ENCODE measurements around the gene UTY.

UTY gene

DNA sequence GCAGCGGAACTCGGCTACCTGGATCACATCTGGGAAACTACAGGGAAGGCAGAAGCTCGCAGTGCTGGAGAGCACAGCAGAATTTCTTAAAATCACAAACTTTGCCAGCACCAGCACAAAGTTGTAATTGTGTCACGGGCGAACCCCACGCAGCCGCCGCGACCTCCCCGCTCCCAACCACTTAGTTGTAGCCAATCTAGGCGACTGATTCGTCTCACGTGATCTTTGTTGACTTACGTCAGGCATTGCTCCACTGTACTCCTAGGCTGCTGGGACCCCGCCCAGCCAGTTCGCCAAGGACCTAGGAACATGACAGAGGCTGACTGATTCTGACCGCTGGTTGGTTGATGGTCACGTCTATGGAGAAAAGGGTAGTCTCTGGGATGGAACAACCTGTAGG lies at the start of gene UTY:
Gene UTY (minus strand): TSS at position 206 of the 400 bp plus-strand sequence. CDS start 368 bp downstream, outside the sequence.
- DNase-seq (ENCODE audit: low read depth, low spot score): no peak

DNA sequence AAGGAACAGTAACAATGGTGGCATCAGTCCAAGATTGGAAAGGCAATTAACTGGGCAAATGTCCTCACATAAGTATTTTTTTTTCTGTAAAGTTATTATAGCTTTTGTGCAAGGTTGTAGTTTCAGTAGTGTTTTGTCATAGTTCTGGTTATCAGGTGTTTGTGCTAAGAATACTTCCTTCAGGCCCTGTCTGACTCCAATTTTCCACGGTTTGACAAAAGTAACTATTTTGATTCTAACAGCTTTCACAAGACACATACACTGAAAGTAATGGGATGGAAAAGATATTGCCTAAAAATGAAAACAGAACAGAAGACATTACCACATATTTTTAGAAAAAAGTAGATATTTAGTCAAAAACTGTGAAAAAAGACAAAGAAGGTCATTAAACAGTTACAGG lies 40.6 kb upstream of the UTY start:
- DNase-seq (ENCODE audit: low read depth, low spot score): no peak

DNA sequence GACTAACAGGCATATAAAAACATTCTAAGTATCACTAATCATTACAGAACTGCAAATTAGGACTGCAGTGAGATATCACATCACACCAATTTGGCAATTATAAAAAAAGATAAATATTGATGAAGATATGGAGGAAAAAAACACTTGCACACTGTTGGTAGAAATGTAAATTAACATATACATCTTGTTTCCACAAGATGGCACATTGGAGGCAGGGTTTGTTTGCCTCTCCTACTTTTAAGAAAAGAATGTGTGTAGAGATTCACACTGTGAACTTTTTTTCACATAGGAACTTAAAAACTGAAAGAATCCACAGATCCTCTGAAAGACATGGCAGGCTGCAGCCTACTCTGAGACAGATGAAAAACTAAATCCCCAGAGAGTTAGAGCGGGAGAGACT lies 21.4 kb upstream of the UTY start:
- no peak for DNase-seq (ENCODE audit: low read depth, low spot score)

DNA sequence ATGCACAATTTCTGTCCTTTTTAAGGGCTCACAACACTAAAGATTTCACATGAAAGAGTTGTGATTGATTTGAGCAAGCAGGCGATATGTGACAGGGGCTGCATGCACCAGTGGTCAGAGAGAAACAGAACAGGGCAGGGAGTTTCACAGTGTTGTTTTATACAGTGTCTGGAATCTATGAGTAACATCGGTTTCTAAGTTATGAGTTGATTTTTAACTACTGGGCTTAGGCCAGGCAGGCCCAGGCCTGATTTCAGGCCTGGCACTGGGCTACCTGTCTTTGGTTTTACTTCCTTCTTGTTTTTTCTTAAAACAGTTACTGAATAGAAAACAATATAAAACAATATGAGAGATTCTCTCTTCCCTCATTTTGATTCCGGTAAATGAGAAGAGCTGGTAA lies 13.9 kb upstream of the UTY start:
- no peak for DNase-seq (ENCODE audit: low read depth, low spot score)

DNA sequence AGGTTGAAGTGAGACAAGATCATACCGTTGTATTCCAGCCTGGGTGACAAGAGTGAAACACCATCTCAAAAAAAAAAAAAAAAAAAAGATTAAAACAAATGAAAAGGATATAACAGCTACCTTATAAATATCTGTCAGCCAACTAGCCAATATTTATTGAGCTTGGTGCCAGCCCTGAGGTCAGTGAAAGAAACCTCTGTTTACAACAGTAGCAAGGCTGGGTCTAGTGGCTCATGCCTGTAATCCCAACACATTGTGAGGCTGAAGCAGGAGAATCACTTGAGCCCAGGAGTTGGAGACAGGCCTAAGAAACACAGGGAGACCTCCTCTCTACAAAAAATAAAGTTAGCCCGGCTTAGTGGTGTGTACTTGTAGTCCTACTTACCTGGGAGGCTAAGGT lies 12.6 kb upstream of the UTY start:
- DNase-seq (ENCODE audit: low read depth, low spot score): no peak

DNA sequence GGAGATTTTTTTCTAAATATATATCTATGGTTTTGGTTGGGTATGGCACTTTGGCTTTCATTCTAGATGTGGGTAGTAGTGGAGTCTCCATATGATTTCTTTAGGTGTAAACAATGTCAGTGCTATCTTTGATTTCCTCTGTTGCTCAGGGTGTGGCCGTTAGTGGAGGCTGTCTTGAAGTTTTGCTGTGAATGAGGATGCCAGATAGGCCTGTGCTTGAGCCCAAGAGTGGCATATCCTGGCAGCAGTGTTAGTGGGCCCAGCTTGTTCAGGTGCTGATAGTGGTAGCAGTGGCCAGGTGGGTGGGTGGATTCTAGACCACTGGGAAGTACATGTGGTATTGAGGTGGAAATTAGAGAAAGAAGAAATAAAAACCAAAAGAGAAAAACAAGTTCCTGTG lies 8.9 kb upstream of the UTY start:
- DNase-seq (ENCODE audit: low read depth, low spot score): no peak

DNA sequence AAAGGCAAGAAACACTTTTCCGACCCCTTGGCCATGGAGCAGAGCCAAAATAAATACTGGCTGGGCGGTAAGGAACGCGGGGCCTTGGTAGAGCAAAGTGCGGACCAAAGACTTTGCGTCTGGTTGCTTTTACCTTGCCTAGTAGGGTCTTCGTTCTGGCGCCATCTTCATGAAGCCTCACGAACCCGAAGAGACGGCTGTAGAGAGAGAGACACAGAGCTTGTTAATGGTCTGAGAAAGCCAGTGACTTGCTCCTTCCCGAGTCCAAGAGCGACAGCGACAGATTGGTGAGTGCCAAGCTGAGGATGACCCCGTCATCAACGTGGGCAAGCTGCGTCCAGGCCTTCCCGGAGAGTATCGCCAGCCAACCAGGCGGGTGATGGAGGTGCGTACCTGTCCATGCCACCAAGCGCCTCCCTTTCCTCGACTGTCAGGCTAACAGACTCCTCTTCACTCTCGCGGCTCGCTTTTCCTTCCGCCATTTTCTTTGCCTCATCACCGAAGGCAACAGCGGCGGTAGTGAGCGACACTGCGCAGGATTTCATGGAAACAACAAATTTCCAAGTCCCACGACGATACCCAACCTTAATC lies 617 bp downstream of the UTY start:
- no peak for DNase-seq (ENCODE audit: low read depth, low spot score)

DNA sequence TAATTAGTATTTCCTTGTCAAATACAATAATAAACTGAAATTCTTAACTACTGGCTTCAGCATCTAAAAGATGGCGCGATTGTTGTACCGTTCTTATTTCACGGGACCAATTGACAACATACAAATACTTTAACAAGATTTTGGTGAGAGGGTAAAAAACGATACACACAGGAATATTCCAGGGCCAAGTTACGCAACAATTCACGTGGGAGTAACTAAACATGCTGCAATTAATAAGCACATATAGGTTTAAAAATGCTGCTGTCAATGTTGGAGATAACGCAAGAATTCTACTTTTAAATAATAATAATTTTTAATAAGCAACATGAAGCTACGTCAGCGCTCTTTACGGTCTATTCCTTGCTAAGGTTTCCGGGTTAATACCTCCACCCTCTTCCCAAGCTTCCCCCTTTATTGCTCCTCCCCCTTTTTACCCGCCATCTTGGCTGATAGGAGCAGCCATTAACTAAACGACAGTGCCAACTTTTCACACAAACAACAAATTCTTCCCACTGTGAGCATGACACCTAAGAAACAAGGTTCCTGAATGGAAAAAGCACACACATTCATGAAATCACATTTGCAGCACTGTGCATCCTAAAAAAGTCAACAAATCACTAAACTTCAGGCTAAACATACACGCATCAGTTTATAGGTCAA lies 1.6 kb downstream of the UTY start:
- no peak for DNase-seq (ENCODE audit: low read depth, low spot score)

DNA sequence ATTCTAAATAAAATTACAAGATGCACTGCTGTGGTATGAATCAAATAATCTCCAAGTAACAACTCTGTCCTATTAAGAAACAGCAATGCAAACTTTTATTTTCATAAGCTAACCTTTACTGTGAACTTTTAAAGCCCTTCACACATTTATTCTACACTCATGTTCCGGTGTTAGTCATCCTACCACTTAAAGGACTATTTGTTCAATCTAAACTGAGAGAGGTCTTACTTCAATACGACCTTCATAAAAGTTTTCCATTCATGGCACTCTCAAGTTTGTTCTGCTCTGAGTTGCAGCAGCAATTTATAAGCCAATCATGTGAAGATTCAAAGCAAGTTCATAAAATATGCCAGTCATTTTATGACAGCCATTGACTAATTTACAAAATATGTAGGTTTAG lies 4.8 kb downstream of the UTY start:
- no peak for DNase-seq (ENCODE audit: low read depth, low spot score)

DNA sequence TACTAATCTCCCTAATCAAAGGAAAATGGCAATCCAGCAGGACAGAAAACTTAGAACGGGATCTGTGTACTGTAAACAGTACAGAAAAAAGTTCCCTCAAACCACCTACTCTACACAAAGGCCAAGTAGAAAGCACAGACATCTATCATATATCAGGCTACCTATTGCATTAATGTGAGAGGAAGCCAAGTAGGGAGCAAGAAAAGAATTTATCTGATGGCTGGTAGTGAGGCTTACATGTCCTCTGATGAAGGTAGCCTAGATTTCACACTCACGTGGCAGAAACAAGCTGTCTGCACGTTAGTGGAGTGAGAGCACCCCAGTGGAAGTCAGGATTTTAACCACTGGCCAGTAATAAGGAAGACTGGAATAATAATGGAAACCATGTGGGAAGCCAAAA lies 28.3 kb downstream of the UTY start:
- no peak for DNase-seq (ENCODE audit: low read depth, low spot score)

DNA sequence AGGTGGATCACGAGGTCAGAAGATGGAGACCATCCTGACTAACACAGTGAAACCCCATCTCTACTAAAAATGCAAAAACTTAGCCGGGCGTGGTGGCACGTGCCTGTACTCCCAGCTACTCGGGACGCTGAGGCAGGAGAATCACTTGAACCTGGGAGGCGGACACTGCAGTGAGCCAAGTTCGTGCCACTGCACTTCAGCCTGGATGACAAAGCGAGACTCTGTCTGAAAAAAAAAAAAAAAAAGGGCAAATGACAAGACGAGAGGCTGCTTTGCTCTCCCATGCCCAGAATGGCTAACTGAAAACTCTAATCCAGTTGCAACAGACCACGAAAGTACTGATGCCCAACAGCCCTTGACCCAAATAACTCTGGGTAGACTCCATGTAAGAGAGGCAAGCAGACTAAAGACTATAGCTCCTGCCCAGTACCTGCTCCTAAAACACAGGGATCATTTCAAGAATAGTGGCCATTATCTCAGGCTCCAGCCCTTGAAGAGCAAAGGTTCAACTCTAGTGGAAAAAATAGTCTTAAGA lies 29.2 kb downstream of the UTY start:
- no peak for DNase-seq (ENCODE audit: low read depth, low spot score)

DNA sequence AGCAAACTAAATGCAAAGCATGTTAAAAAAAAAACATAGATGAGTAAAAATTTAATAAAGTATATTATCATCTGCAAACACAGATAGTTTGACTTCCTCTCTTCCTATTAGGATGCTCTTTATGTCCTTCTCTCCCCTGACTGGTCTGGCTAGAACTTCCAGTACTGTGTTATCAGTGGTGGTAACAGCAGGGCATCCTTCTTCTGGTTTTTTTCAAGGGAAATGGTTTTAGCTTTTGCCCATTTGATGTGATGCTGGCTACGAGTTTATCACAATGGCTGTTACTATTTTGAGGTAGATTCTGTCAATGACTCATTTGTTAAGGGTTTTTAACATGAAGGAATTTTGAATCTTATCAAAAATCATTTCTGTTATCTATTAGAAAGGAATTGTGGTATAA lies 34.3 kb downstream of the UTY start:
- DNase-seq (ENCODE audit: low read depth, low spot score): no peak

DNA sequence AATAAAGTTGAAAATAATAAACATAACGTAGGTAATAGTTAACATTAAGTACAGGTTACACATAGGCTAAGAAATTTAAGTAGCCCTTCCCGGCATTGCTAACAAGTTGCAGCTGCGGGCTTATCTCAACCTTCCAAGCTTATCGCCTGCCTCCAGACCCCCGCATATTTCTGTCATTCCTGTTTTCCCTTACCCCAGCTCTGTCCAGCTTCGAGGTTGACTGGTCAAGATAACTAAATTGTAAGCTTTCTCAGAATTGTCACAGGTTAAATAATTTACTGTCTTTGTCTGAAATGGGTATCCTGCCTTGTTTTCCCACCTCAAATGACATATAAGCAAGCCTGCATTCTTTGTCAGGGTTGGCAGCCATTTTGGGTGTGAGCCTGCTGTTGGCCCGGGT lies 36.7 kb downstream of the UTY start:
- no peak for DNase-seq (ENCODE audit: low read depth, low spot score)

DNA sequence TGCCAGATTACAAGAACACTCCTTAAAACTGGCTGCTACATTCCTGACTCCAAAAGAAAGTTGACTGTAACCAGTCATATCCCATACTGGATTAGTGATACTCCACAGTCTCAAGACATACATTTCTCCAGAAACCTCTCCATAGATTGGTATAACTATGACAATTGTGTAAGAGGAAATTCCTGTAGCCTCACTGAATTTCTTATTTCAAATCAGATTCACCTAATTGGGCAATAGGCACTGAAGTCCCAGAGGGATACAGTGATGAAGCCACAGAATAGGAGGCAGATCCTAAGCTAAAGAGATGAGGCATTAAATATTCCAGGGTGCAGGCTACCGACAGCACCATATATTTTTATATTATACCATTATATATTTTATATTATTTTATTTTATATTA lies 39.0 kb downstream of the UTY start:
- DNase-seq (ENCODE audit: low read depth, low spot score): no peak

DNA sequence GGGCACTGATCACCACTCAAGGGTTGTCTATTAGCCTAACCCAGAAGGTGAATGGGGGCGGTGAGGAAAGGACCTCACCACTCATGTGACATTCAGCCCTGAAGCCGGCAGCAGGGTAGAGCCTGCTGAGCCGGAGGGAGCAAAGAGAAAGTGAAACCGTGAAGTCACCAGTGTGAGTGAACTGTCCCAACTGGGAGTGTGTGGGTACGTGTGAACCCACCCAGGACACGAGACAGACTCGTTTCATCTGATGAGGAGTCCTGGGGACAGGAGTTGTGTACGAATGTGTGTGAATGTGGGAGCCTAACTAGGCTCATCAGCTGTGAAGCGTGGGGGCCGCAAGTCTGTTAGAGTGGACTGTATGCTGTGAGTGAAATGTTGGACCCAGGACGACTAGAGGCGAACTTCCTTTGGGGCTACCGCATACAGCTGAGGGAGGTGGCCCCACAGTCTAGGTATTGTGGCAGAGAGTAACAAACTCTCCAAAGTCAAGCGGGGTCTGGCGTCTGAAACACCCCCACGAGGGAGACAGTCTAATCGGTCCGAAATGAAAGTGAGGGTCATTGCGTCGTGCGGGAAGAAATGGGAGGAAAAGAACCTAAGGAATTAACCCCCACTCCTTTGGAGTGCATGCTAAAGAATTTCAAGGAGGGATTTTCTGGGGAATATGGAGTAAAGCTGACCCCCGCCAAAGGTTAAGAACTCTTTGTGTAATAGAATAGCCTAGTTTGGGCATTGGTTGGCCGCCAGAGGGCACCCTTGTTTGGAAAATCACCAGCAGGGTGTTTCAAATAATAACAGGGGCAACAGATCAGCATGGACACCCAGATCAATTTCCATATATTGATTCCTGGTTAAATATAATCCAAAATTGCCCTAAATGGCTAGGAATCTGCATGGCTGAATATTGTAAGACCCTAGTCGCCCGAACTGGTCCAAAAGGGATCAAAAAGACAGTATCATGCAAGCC lies 43.6 kb downstream of the UTY start:
- no peak for DNase-seq (ENCODE audit: low read depth, low spot score)

DNA sequence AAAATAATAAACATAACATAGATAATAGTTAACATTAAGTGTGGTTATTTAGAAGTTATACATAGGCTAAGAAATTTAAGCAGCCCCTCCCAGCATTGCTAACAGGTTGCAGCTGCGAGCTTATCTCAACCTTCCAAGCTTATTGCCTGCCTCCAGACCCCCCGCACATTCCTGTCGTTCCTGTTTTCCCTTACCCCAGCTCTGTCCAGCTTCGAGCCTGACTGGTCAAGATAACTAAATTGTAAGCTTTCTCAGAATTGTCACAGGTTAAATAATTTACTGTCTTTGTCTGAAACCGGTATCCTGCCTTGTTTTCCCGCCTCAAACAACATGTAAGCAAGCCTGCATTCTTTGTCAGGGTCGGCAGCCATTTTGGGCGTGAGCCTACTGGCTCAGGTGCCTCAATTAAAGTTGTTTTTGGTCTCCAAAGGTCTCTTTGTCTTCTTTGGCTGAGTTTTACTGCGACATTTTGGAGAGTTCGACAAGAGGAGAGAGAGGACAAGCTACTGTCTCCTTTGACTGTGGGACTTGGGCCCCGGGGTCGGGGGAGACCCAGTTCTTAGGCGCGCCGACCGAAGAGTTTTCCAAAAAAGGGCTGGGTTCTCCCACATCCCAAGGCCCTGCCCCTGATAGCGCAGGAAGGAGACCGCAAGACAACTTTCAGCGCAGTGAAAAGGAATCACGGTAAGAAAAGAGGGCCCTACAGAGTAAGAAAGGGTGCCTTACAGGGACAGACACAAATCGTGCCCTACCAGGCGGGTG lies 44.4 kb downstream of the UTY start:
- DNase-seq (ENCODE audit: low read depth, low spot score): no peak

DNA sequence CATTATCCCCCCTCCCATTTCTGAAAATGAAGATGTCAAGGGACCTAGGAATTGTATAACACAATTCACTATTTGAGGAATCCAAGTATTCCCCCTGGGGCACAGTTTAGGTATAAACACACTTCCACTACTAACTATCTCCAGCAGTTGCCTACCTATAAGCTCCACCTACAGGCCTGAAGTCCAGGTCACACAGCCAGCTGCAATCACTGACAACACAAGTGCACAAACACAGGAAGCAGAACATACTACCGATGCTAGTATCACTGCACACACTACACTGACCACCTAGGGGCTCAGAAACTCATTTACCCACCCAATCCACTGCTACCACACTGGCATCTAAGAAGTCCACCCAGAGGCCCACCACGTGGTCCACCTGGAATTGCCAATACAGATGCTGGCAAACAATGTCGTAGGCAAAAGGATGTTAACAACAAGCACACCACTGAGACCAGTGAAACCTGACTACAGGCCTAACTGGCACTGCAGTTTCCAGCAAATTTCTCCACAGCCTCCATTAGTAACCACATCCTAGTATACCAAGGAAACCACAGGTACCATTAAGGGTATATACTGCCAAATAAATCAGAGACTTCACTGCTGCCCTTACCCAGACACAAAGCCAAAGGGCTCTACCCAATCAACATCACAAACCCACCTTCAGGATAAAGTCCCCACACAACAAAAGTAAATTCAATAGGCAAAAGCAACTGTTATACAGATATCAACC lies 47.4 kb downstream of the UTY start:
- no peak for DNase-seq (ENCODE audit: low read depth, low spot score)

DNA sequence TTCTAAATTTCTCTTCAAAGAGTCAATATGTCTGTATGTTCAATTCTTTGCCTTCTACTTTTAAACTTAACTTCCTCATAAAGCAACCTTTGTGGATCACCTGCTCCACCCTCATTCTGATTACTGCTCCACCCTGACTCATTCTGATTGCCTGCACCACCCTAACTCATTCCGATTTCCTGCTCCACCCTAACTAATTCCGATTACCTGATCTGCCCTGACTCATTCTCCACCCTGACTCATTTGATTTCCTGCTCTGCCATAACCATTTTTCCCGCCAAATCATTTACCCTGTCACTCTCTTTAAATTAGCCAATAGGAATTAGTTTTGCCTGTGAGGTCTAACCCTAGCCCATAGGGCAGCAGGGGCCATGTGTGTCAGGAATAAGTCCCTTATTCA lies 50.3 kb downstream of the UTY start:
- no peak for DNase-seq (ENCODE audit: low read depth, low spot score)

DNA sequence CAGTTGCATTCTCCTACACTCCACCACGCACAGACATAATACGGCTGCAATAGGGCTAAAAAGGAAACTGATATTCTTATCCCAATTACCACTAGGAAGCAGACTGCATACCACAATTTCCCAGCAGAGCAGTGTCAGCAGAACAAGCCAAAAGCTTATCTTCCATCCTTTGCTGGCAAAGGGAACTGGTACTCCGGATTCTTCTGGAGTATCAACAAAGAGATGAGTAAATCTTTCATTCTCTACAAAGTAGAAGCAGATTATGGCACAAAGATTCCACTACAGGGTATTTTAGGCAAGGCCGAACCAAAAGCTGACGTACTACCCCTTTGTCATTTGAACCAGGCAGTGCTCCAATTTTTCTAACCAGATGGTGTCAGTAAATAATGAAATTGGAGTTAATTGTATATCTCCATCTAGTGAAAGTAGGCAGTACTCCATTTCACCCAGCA lies 56.5 kb downstream of the UTY start:
- DNase-seq (ENCODE audit: low read depth, low spot score): no peak

DNA sequence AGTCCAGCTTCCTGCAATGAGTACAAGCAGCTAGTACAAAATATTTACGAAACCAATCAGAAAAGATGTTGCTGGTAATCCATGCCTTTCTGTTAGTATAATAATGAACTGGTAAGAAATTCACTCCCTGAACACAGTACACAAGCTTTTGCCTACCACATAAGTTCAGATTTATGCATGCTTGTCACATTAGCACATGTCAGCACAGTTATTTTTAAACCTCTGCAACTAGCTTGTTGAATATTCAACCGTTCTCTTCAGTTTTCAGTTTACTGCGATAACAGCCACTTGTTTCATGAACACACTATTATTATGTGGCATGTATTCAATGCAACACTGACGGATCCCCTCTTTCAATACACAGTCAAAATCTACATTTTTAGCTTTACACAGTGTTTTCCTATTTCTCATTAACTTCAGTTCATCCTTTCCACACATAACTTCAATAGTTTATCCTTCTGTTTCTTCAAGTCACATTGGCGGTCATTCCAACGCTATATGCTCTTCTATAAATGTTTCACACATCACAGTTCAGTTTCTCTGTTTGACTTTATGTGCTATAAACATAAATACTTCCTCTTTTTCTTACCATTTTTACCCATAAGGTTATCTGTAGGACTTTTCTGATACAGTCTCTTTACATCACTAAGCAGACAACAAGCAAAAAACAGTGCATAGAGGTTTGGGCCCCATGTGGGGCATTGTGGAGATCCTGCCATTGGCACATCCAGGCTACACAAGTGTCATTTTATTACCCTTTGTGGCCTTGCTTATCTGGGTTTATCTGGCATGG lies 62.8 kb downstream of the UTY start:
- DNase-seq (ENCODE audit: low read depth, low spot score): no peak

All from smooth muscle cell of the brain vasculature (primary cell).